ENCODE measurements around the gene ENG.

ENG gene

DNA sequence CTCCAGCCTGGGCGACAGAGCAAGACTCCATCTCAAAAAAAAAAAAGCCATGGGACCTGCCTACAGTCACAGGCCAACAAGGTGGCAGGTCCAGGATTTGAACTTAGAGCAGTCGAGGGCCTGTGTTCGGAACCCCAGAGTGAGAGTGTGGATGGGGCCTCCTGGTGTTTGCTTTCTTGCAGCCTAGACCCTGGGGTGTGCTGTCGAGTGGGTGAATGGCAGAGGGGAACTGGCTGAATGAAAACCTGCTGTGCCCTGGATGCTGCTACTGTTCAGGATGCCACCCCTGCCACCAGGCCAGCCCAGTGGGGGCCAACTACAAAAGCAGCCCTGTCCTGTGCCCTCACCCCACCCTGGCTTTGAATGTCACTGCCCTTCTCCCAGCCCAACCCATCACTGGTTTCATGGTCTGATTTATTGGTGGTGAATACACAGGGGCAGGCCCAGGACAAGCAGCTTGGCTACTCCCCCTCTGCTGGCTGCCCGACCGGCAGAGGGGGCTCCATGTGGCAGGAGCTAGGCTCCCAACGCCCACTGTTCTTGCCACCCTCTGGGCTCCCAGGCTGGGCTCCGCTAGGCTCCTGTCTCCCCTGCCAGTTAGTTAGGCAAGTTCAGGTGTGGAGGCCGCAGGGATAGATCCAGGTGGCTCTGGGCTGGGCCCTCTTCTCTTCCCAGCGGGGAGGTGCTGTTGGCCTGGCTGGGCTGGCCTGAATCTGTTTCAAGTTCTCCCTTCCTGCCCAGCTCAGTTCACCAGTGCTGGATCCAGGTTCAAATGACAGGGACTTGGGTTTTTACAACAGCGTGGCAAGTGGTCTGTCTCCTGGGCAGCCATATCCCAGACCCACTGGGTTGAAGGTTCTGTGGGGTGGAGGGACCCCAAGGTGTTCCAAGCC lies 39.6 kb downstream of the ENG start:
- no peak for DNase-seq (ENCODE audit: low read depth, low spot score)

DNA sequence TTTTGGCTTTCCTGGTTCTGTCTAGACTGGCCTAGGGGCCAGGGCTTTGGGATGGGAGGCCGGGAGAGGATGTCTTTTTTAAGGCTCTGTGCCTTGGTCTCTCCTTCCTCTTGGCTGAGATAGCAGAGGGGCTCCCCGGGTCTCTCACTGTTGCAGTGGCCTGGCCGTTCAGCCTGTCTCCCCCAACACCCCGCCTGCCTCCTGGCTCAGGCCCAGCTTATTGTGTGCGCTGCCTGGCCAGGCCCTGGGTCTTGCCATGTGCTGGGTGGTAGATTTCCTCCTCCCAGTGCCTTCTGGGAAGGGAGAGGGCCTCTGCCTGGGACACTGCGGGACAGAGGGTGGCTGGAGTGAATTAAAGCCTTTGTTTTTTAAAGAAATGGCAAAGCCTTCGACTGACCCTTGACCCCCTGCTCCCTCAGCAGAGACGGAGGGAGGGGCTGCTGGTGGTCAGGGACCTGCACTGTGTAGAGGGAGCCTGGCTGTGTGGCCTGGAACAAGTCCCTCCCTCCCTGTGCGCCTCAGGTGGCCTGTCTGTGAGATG lies 40.7 kb downstream of the ENG start:
- DNase-seq (ENCODE audit: low read depth, low spot score) = no peak

GRCh38 chr9:127812936-127813675 lies 41.4 kb downstream of the ENG start:
- no peak for DNase-seq (ENCODE audit: low read depth, low spot score)

GRCh38 chr9:127812011-127812410 lies 42.4 kb downstream of the ENG start:
- DNase-seq (ENCODE audit: low read depth, low spot score) = no peak

DNA sequence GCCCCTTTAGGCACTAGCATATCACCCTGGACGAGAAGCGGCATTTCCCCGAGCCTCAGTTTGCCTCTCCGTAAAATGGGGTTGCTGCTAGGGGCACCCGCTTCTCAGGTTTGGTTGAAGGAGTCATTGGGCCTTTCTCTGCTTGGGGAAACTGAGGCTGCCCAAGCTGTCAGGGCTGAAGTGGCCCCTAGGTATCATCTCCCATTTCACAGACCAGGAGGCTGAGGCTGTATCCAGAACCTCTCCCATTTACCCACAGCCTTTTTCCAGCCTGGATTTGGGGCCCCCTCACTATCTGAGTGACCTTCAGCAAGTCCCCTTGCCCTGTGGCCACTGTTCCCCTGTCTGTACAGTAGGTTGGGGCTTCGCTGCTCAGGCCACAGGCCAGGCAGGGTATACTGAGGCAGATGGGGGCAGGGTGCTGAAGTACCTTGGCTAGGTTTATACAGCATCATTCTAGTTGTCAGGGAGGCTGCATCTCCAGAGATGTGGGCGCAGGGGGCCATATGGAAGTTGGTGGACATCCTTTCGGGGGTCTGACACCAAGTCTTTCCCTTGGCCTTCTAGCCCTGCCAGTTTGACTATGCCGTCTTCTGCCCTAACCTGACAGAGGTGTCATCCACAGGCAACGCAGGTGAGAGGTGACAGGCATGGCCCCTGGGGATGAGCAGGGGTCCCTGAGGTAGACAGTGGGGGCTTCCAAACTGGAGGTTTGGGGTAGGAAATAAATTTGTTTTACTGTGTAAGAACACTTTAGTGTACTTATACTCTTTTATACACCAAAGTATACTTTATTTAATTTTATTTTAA lies 43.9 kb downstream of the ENG start:
- DNase-seq (ENCODE audit: low read depth, low spot score) = no peak

GRCh38 chr9:127809540-127810377 lies 44.7 kb downstream of the ENG start:
- DNase-seq (ENCODE audit: low read depth, low spot score) = no peak

DNA sequence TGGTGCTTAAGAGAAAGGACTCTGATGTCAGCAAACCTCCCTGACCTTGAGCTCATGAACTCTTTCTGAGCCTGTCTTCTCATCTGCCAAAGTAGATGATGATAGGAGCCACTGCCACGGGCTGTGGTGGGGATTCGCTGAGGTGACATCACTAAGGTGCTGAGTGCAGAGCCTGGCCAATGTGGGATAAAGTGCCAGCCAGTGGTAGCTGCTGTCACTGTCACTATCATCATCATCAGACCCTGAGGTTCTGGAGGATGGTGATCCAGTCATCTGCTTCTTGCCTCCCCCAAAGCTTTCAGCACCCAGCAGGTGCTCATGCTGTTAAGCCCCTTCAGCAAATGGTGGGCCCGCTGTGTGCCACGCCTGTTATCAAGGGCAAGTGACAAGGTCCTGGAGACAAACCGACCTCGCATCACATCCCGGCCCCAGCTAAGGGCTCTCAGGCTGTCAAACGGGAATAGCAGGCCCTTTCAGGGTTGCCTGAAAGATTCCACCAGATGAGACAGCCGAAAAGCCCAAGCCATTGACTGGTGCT lies 45.4 kb downstream of the ENG start:
- DNase-seq (ENCODE audit: low read depth, low spot score) = no peak

GRCh38 chr9:127808347-127809001 lies 46.0 kb downstream of the ENG start:
- no peak for DNase-seq (ENCODE audit: low read depth, low spot score)

DNA sequence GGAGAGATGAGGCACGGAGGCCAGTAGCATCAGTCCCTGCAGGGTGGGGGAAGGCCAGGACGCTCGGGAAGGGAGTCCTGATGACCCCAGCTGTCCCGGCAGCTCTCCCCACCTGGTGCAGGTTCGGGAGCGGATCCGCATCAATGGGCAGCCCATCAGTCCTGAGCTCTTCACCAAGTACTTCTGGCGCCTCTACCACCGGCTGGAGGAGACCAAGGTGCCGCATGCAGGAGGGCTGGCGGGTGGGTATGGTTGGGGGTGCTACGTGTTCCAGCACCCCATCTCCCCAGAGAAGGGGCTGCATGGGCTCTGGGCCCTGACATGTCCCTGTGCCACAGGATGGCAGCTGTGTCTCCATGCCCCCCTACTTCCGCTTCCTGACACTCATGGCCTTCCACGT lies 47.6 kb downstream of the ENG start:
- DNase-seq (ENCODE audit: low read depth, low spot score) = no peak

DNA sequence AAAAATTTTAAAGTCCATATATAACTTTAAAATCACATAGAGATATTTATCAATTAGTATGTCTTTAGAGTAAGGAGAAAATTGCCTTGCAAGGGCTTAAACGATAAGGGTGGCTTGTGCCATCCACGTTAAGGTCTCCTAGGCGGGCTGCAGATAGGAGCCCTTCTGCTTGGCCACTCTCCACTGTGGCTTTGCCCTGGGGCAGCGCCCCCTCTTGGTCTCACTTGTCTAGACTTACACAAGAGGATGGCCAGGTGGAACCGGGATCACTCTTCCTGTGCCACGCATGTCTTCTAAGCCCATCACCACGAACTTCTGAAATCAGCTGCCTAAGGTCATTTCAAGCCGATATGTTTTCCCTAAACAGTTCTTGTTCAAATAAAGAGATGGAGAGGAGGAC lies 48.8 kb downstream of the ENG start:
- DNase-seq (ENCODE audit: low read depth, low spot score) = no peak

GRCh38 chr9:127803507-127804352 lies 50.7 kb downstream of the ENG start:
- DNase-seq (ENCODE audit: low read depth, low spot score) = no peak

DNA sequence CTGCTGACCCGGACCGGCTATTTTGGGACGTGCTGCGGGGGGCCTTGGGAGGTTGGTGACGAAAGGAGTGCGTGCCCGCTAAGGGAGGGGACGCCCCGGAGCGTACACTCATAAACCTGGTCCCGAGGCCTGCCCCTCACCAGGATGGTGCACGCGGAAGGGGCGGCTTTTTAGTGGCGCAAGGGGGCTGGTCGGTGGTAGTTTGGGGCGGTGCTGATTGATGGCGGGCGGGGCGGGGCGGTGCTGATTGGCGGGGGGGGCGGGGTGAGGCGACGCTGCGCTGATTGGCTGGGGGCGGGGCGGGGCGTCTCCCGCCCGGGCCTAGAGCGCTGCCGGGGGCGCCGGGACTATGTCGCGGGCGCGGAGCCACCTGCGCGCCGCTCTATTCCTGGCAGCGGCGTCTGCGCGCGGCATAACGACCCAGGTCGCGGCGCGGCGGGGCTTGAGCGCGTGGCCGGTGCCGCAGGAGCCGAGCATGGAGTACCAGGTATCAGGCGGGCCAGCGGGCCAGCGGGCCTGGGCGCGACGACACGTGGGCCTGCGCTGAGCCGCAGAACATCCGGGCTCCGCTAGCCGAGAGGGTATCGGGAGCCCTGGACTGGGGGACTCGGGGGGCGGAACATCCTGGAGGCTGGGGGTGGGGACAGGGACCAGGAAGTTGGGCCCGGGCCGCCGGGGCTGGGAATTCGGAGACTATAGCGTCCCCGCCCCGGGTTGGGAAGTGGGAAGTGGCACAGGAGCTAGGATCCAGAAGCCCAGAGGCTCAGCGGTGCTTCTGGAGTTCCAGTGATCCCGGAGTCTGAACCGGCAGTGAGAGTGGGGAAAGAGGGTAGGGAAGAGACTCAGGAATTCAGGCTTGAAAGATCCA lies 51.6 kb downstream of the ENG start, which contains the start of gene FPGS:
Gene FPGS (plus strand): TSS at position 307 of the 868 bp plus-strand sequence. CDS start 43 bp downstream, at position 350.
- peak; percentile 63 for DNase-seq (ENCODE audit: low read depth, low spot score)

- no peak for DNase-seq (ENCODE audit: low read depth, low spot score)
Observed at GRCh38 chr9:127801955-127802575, 52.4 kb downstream of the ENG start.

GRCh38 chr9:127796852-127797370 lies 57.5 kb downstream of the ENG start:
- no peak for DNase-seq (ENCODE audit: low read depth, low spot score)

DNA sequence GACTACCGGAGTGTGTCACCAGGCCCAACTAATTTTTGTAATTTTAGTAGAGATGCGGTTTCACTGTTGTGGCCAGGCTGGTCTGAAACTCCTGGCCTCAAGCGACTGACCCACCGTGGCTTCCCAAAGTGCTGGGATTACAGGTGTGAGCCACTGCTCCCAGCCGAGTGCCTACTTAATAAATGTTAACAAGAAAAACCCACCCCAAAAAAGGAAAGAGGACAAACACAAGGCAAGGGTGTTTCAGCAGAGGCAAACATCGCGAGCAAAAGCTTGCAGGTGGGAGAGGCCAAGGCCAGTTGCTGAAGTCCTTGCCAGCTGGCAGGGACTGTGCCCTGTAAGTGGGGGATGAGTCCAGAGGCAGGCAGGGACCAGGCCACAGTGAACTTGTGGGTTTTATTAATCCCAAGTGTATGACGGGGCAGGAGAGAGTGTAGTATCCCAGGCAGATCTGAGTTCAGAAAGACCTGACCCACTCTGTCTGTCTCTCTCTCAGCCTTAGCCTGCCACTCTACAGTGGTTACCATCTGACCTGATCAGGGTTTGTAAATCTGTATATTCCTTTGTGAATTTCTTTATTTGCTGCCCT lies 58.1 kb downstream of the ENG start:
- no peak for DNase-seq (ENCODE audit: low read depth, low spot score)

DNA sequence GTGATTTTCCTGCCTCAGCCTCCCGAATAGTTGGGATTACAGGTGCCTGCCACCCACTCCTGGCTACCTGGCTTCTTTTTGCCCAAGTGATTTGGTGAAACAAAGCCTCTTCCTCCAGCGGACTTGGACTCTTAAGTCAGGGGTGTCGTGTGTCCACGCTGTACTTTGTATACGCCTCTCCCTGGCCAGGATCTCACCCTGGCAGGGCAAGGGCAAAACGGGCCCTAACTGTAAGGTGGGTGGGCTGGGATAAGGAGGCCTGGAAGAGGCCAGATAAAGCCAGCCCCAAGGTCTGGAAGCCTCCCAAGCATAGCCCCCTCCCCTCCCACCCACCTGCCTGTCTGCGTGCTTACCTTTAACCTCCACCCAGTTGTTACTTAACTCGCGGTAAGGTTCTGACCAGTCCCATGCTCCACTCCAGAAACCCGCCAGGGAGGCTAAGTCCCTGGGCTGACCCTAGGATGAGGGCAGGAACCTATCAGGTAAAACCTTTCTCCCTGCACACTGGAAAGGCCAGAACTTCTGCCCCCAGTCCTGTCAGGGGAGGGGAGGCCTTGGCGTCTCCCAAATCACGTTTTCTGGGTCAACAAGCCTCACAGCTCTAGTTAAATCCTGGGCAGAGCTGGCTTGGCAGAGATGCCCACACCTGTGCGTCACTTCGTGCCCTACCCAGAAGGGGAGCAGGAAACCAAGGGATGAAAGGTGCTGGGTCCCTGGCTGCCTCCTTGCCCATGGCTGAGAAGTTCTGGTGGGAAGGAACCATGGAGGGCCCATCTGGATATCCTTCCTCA lies 60.3 kb downstream of the ENG start:
- DNase-seq (ENCODE audit: low read depth, low spot score) = no peak

All from activated naive CD8-positive, alpha-beta T cell treated with anti-CD3 and anti-CD28 coated beads, Interleukin-2, amount 50 U/mL, for 16 hours (primary cell).